Measurements from ENCODE around the gene PLCL2. TPM values are rescaled to one million over a fixed set of nuclear protein-coding genes. Genes with fewer than 3 reads are reported as not detected.

PLCL2 gene
- total RNA-seq, 4 donors from 2014 or later: 5.1 to 12.3 (median 6.9) TPM

DNA sequence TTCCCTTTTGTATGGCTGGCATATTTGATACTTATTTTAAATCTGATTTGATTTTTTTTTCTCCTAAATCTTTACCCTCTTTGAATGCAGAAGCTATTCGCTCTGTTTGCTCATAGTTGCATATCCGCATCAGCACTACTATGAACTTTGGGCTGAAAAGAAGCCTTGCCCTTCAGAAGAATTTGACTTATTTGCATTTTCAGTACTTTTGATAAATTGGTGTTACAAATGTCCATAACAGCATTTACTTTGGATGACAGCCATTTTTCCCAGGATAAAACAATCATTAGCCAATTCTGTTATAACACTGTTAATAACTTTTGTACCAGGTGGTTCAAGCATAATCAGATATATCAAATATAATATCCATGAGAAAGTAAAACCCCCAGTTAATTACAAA, 129.5 kb downstream of the PLCL2 start:
- no peaks in the 10 kb centered on the region for H3K9me3 ChIP-seq
- H3K27me3 ChIP-seq: no peaks in the 10 kb centered on the region
- TF ChIP-seq EP300 (IDR thresholded peaks at IDR 0.05): no peak
- TF ChIP-seq POLR2AphosphoS5 (IDR thresholded peaks at IDR 0.05): no peak
- no peak for TF ChIP-seq POLR2A (IDR thresholded peaks at IDR 0.05)
- no peak for TF ChIP-seq CTCF (IDR thresholded peaks at IDR 0.05)
- H3K36me3 ChIP-seq: peaks cover 0 to 15% of the 10 kb centered on the region in 2 donors
- no peaks in the 10 kb centered on the region for H3K4me1 ChIP-seq
- no peak for ATAC-seq
- no peak overlapping the region for H3K4me3 ChIP-seq
- no peak overlapping the region for H3K27ac ChIP-seq
- 95 to 100% methylated on average over 1 to 2 of the region's 2 CpGs for WGBS, 2 donors (ENCODE audit: low coverage in 1 of 2)

DNA sequence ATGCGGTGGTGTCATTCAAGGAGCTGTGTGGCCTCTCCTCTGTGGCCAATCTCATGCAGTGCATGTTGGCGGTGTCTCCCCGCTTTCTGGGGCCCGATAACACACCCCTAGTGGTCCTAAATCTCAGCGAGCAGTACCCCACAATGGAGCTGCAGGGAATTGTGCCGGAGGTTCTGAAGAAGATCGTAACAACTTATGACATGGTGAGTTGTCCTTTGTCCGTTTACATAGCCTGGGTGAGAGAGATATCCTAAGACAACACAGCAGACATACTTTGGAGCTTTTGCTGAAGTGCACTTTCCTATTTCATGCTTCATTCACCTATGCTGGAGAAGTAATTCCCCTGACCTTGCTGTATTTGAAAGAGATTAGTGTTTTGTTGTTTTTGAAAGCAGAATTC, 130.0 kb downstream of the PLCL2 start:
- 98 to 100% methylated on average over 2 to 6 of the region's 8 CpGs for WGBS, 2 donors (ENCODE audit: low coverage in 1 of 2)
- no peak for ATAC-seq

GRCh38 chr3:17021614-17022013, 136.9 kb downstream of the PLCL2 start:
- Histone ChIP-seq H3K4me3 (no peak overlapping the region), H3K36me3 (no peaks in the 10 kb centered on the region), H3K4me1 (no peaks in the 10 kb centered on the region), H3K27me3 (no peaks in the 10 kb centered on the region), H3K9me3 (no peaks in the 10 kb centered on the region), H3K27ac (no peak overlapping the region)
- no peak for ATAC-seq
- TF ChIP-seq EP300 (IDR thresholded peaks at IDR 0.05): no peak
- TF ChIP-seq CTCF (IDR thresholded peaks at IDR 0.05): no peak
- TF ChIP-seq POLR2AphosphoS5 (IDR thresholded peaks at IDR 0.05): no peak
- TF ChIP-seq POLR2A (IDR thresholded peaks at IDR 0.05): no peak
- 100% methylated on average over 1 of the region's 1 CpG for WGBS, 2 donors (ENCODE audit: low coverage in 1 of 2)

More for the DNA sequence above, 130.0 kb downstream of the PLCL2 start:
- Histone ChIP-seq H3K27ac (no peak overlapping the region), H3K36me3 (peaks cover 0 to 15% of the 10 kb centered on the region in 2 donors), H3K4me3 (no peak overlapping the region), H3K27me3 (no peaks in the 10 kb centered on the region), H3K4me1 (no peaks in the 10 kb centered on the region), H3K9me3 (no peaks in the 10 kb centered on the region)
- TF ChIP-seq CTCF (IDR thresholded peaks at IDR 0.05) (no peak), POLR2AphosphoS5 (IDR thresholded peaks at IDR 0.05) (no peak)

DNA sequence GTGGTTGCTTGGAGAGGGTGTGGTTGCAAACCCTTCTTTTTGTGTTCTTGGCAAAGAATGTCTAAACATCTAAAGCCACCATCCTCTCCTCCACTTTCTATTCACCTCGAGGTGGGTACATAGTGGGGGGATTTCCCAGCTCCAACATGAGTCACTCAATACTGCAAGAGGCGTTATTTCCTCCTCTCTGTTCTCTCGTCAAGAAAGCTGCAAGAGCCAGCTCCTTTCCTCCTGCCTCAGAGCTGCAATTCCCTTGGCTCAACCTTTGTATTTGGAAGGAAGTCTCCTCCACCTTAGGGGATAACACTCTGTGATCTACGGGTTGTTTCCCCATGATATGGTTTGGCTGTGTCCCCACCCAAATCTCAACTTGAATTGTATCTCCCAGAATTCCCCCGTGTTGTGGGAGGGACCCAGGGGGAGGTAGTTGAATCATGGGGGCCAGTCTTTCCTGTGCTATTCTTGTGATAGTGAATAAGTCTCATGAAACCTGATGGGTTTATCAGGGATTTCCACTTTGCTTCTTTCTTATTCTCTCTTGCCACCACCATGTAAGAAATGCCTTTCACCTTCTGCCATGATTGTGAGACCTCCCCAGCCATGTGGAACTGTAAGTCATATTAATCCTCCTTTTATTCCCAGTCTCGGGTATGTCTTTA, 138.4 kb downstream of the PLCL2 start:
- no peaks in the 10 kb centered on the region for H3K4me1 ChIP-seq
- 68 to 100% methylated on average over 1 to 2 of the region's 6 CpGs for WGBS, 2 donors (ENCODE audit: low coverage in 1 of 2)

More for the DNA sequence above, 138.4 kb downstream of the PLCL2 start:
- H3K9me3 ChIP-seq: no peaks in the 10 kb centered on the region
- H3K27ac ChIP-seq: no peak overlapping the region
- no peak for TF ChIP-seq EP300 (IDR thresholded peaks at IDR 0.05)
- TF ChIP-seq CTCF (IDR thresholded peaks at IDR 0.05): no peak
- TF ChIP-seq POLR2A (IDR thresholded peaks at IDR 0.05): no peak
- no peak for TF ChIP-seq POLR2AphosphoS5 (IDR thresholded peaks at IDR 0.05)
- H3K36me3 ChIP-seq: no peaks in the 10 kb centered on the region
- ATAC-seq: no peak
- no peak overlapping the region for H3K4me3 ChIP-seq
- H3K27me3 ChIP-seq: no peaks in the 10 kb centered on the region

Data from gastroesophageal sphincter (tissue), 4 donors.